Endothelial cell of umbilical vein (primary cell): ENCODE measurements around the gene VPS41. TPM values are rescaled to one million over a fixed set of nuclear protein-coding genes. Genes with fewer than 3 reads are reported as not detected.

ENCODE experiments used
- BruUV-seq: library from RNA; stranded (reverse); fragments of 400-500 nt; replicated peaks from 2 replicates; lab custom pipeline; 2021; lab: Mats Ljungman, UMichigan
- CTCF ChIA-PET: fragments of 300-600, 350-600 bp; sonication (Branson Sonifier 250); formaldehyde crosslinking; loops from one replicate; lab custom pipeline; 2021; ENCODE audit warnings: antibody characterized with exemption, inconsistent platforms; lab: Charles Lee
- POLR2A ChIA-PET: fragments of 300-600, 350-600 bp; sonication (Branson Sonifier 250); formaldehyde crosslinking; loops from one replicate; lab custom pipeline; 2021; ENCODE audit warnings: antibody characterized with exemption, inconsistent platforms; lab: Charles Lee
- DNase-seq: peaks from one replicate; pipeline ENCODE4 v3.0.0-alpha.2; 2011; ENCODE audit warnings: low read depth, low spot score
- FAIRE-seq: peaks from 2 replicates; lab custom pipeline; 2011; peaks lifted over from hg19 to GRCh38; lab: Jason Lieb, UNC
- H2AFZ ChIP-seq: 2 replicates; pipeline ENCODE4 v1.6.0; 2012; ENCODE audit warnings: low read depth, low read length, control low read depth, inconsistent platforms
- H3K27ac ChIP-seq: 2 replicates; pipeline ENCODE4 v1.5.1; 2011; ENCODE audit warnings: low read depth, mild to moderate bottlenecking, control low read depth, low read length, moderate library complexity; ENCODE audit not compliant: insufficient read depth
- H3K27me3 ChIP-seq, 2 experiments: 2 replicates each; pipeline versions ENCODE4 v1.6.0 to v1.6.1; 2011; ENCODE audit warnings: low read length in 2 of 2, mixed read lengths in 1 of 2; ENCODE audit not compliant: control insufficient read depth in 2 of 2, insufficient read depth in 2 of 2
- H3K36me3 ChIP-seq, 2 experiments: 2 replicates in 1 of 2; 3 replicates in 1 of 2; pipeline ENCODE4 v1.5.1; 2011; ENCODE audit warnings: low read length in 2 of 2, mild to moderate bottlenecking in 1 of 2, moderate library complexity in 1 of 2; ENCODE audit not compliant: control insufficient read depth in 2 of 2, insufficient read depth in 2 of 2; ENCODE audit errors: extremely low read depth in 1 of 2
- H3K4me1 ChIP-seq: 3 replicates; pipeline ENCODE4 v1.5.1; 2011; ENCODE audit warnings: mild to moderate bottlenecking, low read length; ENCODE audit not compliant: control insufficient read depth, insufficient read depth; ENCODE audit errors: extremely low read depth
- H3K4me2 ChIP-seq: 2 replicates; pipeline ENCODE4 v1.6.1; 2011; ENCODE audit warnings: low read length, control low read depth, mixed read lengths; ENCODE audit not compliant: insufficient read depth
- H3K4me3 ChIP-seq, 3 experiments: fragments of 200-600 bp in 1 of 3; sonication (generic), shearing (Covaris generic) in 1 of 3; replicated peaks in 1 of 3; 2 replicates each; pipeline ENCODE4 v1.5.1; 2011 to 2016; ENCODE audit warnings: control low read depth in 3 of 3, low read length in 3 of 3, mild to moderate bottlenecking in 2 of 3, inconsistent platforms in 1 of 3, low read depth in 1 of 3, moderate library complexity in 1 of 3; ENCODE audit not compliant: insufficient read depth in 1 of 3
- H3K79me2 ChIP-seq: 2 replicates; pipeline ENCODE4 v1.6.0; 2012; ENCODE audit warnings: low read length, inconsistent platforms; ENCODE audit not compliant: control insufficient read depth, insufficient read depth
- H3K9ac ChIP-seq: replicated peaks from 2 replicates; pipeline ENCODE3; 2011; ENCODE audit warnings: low read length, control low read depth; ENCODE audit not compliant: insufficient read depth; ENCODE audit errors: extremely low read depth
- H3K9me1 ChIP-seq: replicated peaks from 3 replicates; pipeline ENCODE4 v1.6.0; 2011; ENCODE audit warnings: mild to moderate bottlenecking, low read length; ENCODE audit not compliant: control insufficient read depth, insufficient read depth; ENCODE audit errors: extremely low read depth
- H3K9me3 ChIP-seq: replicated peaks from 2 replicates; pipeline ENCODE4 v1.5.1; 2012; ENCODE audit warnings: low read length, inconsistent platforms; ENCODE audit not compliant: control insufficient read depth, insufficient read depth
- H4K20me1 ChIP-seq: replicated peaks from 2 replicates; pipeline ENCODE3; 2011; ENCODE audit warnings: mild to moderate bottlenecking, low read length; ENCODE audit not compliant: control insufficient read depth, insufficient read depth; ENCODE audit errors: extremely low read depth
- CTCF ChIP-seq, 2 donors: IDR thresholded peaks; 1 replicate in 1 of 2; 2 replicates in 1 of 2; pipeline ENCODE4 v1.5.1; 2011; ENCODE audit warnings: low read length in 2 of 2, mild to moderate bottlenecking in 2 of 2, moderate library complexity in 2 of 2, control low read depth in 1 of 2, inconsistent platforms in 1 of 2, low read depth in 1 of 2; ENCODE audit not compliant: insufficient read depth in 1 of 2; ENCODE audit errors: extremely low read depth in 1 of 2
- EZH2 ChIP-seq: IDR thresholded peaks from 2 replicates; pipeline ENCODE4 v1.6.1; 2012; ENCODE audit warnings: borderline replicate concordance, low read depth, mild to moderate bottlenecking, moderate library complexity, low read length, inconsistent platforms; ENCODE audit not compliant: severe bottlenecking
- FOS ChIP-seq: IDR thresholded peaks from 2 replicates; pipeline ENCODE4 v1.6.1; 2011; ENCODE audit warnings: mild to moderate bottlenecking, low read length, moderate library complexity, borderline replicate concordance; ENCODE audit not compliant: insufficient read depth
- GATA2 ChIP-seq: IDR thresholded peaks from 2 replicates; pipeline ENCODE4 v1.7.0; 2011; ENCODE audit warnings: low read depth, mild to moderate bottlenecking, moderate library complexity, mixed read lengths, low read length; ENCODE audit not compliant: insufficient read length, insufficient read depth
- JUN ChIP-seq: IDR thresholded peaks from 2 replicates; pipeline ENCODE4 v1.6.1; 2011; ENCODE audit warnings: borderline replicate concordance, low read depth; ENCODE audit not compliant: insufficient read length, insufficient read depth
- MAX ChIP-seq: IDR thresholded peaks from 2 replicates; pipeline ENCODE4 v1.6.1; 2011; ENCODE audit not compliant: insufficient read depth, insufficient read length
- MYC ChIP-seq: IDR thresholded peaks from one replicate; pipeline ENCODE4 v1.6.1; 2011; ENCODE audit warnings: mild to moderate bottlenecking, low read depth, low read length
- POLR2A ChIP-seq: IDR thresholded peaks from 2 replicates; pipeline ENCODE4 v1.6.1; 2012; ENCODE audit warnings: low read depth, mild to moderate bottlenecking, control low read depth, low read length
- POLR2AphosphoS5 ChIP-seq: IDR thresholded peaks from 2 replicates; pipeline ENCODE4 v1.6.1; 2012; ENCODE audit warnings: low read depth, mild to moderate bottlenecking, control low read depth, low read length, moderate library complexity; ENCODE audit not compliant: insufficient read depth
- dilution Hi-C: fragments of 300-500 bp; cut with MboI; formaldehyde crosslinking; loops from one replicate; pipeline ENCODE4 v1.15.0; 2019; ENCODE audit warnings: low sequenced_read_pairs; ENCODE audit not compliant: extremely low pct_ligation_motif_present
- intact Hi-C: fragments of 100-400 bp; cut with micrococcal nuclease; formaldehyde crosslinking; loops from one replicate; pipeline ENCODE4 v1.10.0; 2022
- polyA plus RNA-seq, 4 experiments: library from polyadenylated mRNA; depleted of rRNA in 3 of 4; stranded (reverse) in 3 of 4; unstranded in 1 of 4; fragments of >200 nt; gene quantifications; 2 replicates each; pipeline versions ENCODE4 v1.2.1 to v1.2.3, GENCODE V29; 2011 to 2012; ENCODE audit warnings: missing spikeins in 1 of 4
- total RNA-seq: library from RNA; stranded (reverse); gene quantifications from 2 replicates; pipeline ENCODE4 v1.2.3, GENCODE V29; 2021

The VPS41 gene
- total and polyA plus RNA-seq, 2 donors (not counting 3 experiments of a cell fraction or from before 2014, with no cell fraction given) = 14.3 to 79.8 TPM

GRCh38 chr7:38728145-38728544, 180.8 kb downstream of the VPS41 start:
- intact Hi-C loops (no loop called here), dilution Hi-C loops (no loop called here)
- FAIRE-seq (no peak), DNase-seq (no peak)
- Histone ChIP-seq H4K20me1 (no peaks in the 10 kb centered on the region), H3K4me1 (no peaks in the 10 kb centered on the region), H3K4me3 (no peak overlapping the region), H2AFZ (no peak overlapping the region), H3K27me3 (no peaks in the 10 kb centered on the region), H3K79me2 (no peaks in the 10 kb centered on the region), H3K9ac (no peak overlapping the region), H3K9me1 (no peaks in the 10 kb centered on the region), H3K9me3 (no peaks in the 10 kb centered on the region), H3K27ac (no peak overlapping the region), H3K36me3 (peaks cover 0 to 13% of the 10 kb centered on the region in 2 experiments), H3K4me2 (no peak overlapping the region)
- TF ChIP-seq POLR2AphosphoS5 (no peak), MYC (no peak), POLR2A (no peak)
- no TSS peak for BruUV-seq
- ChIA-PET CTCF (no interaction called here), POLR2A (no interaction called here)

GRCh38 chr7:38727184-38727940, 181.6 kb downstream of the VPS41 start:
- FAIRE-seq (no peak), DNase-seq (no peak)
- no peak overlapping the region for H3K4me2 ChIP-seq
- dilution Hi-C loops = no loop called here
- no peak for TF ChIP-seq JUN
- TF ChIP-seq POLR2A = no peak
- no peak for TF ChIP-seq EZH2
- no peak for TF ChIP-seq CTCF (IDR thresholded peaks at IDR 0.05; ENCODE audit: extremely low read depth in 1 of 2, insufficient read depth in 1 of 2, low read depth in 1 of 2, low read length in 2 of 2)
- no peak for TF ChIP-seq MAX
- TF ChIP-seq GATA2 = no peak
- TF ChIP-seq POLR2AphosphoS5 = no peak
- no peak for TF ChIP-seq MYC
- TF ChIP-seq FOS = no peak
- H2AFZ ChIP-seq = no peak overlapping the region
- H3K27me3 ChIP-seq = no peaks in the 10 kb centered on the region
- H4K20me1 ChIP-seq = no peaks in the 10 kb centered on the region
- ChIA-PET POLR2A (no interaction called here), CTCF (no interaction called here)
- peaks cover 0 to 13% of the 10 kb centered on the region in 2 experiments for H3K36me3 ChIP-seq
- intact Hi-C loops = no loop called here
- H3K9ac ChIP-seq = no peak overlapping the region
- H3K27ac ChIP-seq = no peak overlapping the region
- H3K9me1 ChIP-seq = no peaks in the 10 kb centered on the region
- H3K4me1 ChIP-seq = no peaks in the 10 kb centered on the region
- H3K4me3 ChIP-seq = no peak overlapping the region
- no peaks in the 10 kb centered on the region for H3K79me2 ChIP-seq
- no peaks in the 10 kb centered on the region for H3K9me3 ChIP-seq
- no TSS peak for BruUV-seq
